Measurements from ENCODE around the gene MTOR.

DNA sequence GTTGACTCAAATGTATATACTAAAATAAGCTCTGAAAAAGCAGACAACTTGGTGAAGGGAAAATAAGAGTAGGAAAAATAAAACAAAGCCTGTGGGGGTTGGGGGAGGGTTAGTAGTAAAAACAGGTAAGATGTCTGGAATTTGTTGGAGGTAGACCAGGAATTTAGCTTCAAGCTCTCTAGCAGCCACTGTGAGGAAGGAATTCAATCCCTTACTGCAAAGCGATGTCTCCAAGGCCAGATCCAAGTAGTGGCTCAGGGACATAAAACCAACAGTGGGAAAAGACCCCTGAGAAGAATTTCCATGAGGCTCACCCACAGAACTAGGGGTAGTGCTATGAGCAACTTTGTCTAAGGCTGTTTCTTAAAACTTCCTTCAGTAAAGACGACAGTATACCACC is 65.4 kb downstream of the MTOR start:
- TF ChIP-seq FOXP2 (optimal IDR thresholded peaks at IDR 0.05; ENCODE audit: borderline replicate concordance, extremely low read depth, extremely low read length, insufficient read depth) (no peak), SIN3A (IDR thresholded peaks at IDR 0.05; ENCODE audit: borderline replicate concordance, insufficient read depth, low read length) (no peak), POLR2AphosphoS5 (IDR thresholded peaks at IDR 0.05; ENCODE audit: low read depth, low read length) (no peak), TAF1 (IDR thresholded peaks at IDR 0.05; ENCODE audit: borderline replicate concordance, insufficient read depth, low read length) (no peak)

Data from PFSK-1 (cell line).